Mesodermal cell (in vitro differentiated cells): ENCODE measurements around the gene CHFR.
"Not testable (repeated sequence)": the region's sequence is repeated elsewhere in the genome, so short reads cannot be mapped to it uniquely, and the experiment has no call there.

Experiments
- H3K27ac ChIP-seq: 2 replicates; pipeline ENCODE4 v1.7.0; 2013; ENCODE audit warnings: mild to moderate bottlenecking, low read depth, low read length, moderate library complexity; ENCODE audit not compliant: severe bottlenecking
- H3K36me3 ChIP-seq: 2 replicates; pipeline ENCODE4 v1.7.1; 2013; ENCODE audit warnings: mild to moderate bottlenecking, low read length, moderate library complexity; ENCODE audit not compliant: control insufficient read depth, insufficient read depth
- H3K4me1 ChIP-seq: one replicate; pipeline ENCODE4 v1.7.1; 2013; ENCODE audit warnings: mild to moderate bottlenecking, low read length; ENCODE audit not compliant: insufficient read depth, control insufficient read depth, poor library complexity, severe bottlenecking
- H3K4me3 ChIP-seq: 2 replicates; pipeline ENCODE4 v1.7.0; 2013; ENCODE audit warnings: low read length, control low read depth, mild to moderate bottlenecking; ENCODE audit not compliant: insufficient read depth, poor library complexity, severe bottlenecking; ENCODE audit errors: extremely low read depth
- H3K9me3 ChIP-seq: 2 replicates; pipeline ENCODE4 v1.7.1; 2013; ENCODE audit warnings: mild to moderate bottlenecking, low read length, moderate library complexity; ENCODE audit not compliant: control insufficient read depth
- WGBS, 2 experiments: methylation state at CpG; one replicate each; pipeline ENCODE4 v1.1.5; 2013; ENCODE audit warnings: missing lambda C conversion rate in 2 of 2; ENCODE audit not compliant: insufficient coverage in 2 of 2; 5-methylcytosine and 5-hydroxymethylcytosine counted together

CHFR gene

GRCh38 chr12:132828706-132829534 lies 58.5 kb downstream of the CHFR start, which contains the start of gene GOLGA3:
Gene GOLGA3 (minus strand): TSS chr12:132828869. CDS start chr12:132822128, 6,741 bp downstream.
- 10 to 11% methylated on average over 54 to 73 of the region's 78 CpGs for WGBS, 2 experiments
- Histone ChIP-seq H3K27ac (peak within 1 kb of the TSS; percentile 99), H3K4me1 (peaks cover 12% of the 10 kb centered on the region), H3K9me3 (peaks cover 8% of the 10 kb centered on the region), H3K4me3 (peak within 1 kb of the TSS; percentile 91), H3K36me3 (peaks cover 45% of the 10 kb centered on the region)

GRCh38 chr12:132827763-132828703 lies 59.4 kb downstream of the CHFR start:
- H3K27ac ChIP-seq: peak overlapping the region; percentile 99
- H3K4me1 ChIP-seq: peaks cover 12% of the 10 kb centered on the region
- H3K9me3 ChIP-seq: peaks cover 8% of the 10 kb centered on the region
- WGBS, 2 experiments: 11 to 13% methylated on average over 55 to 57 of the region's 59 CpGs
- peak overlapping the region; percentile 91 for H3K4me3 ChIP-seq
- peaks cover 50% of the 10 kb centered on the region for H3K36me3 ChIP-seq

- H3K27ac ChIP-seq: no peak overlapping the region
- 94 to 95% methylated on average over 12 to 15 of the region's 16 CpGs for WGBS, 2 experiments
Measured at GRCh38 chr12:132825861-132826260, 61.5 kb downstream of the CHFR start.

GRCh38 chr12:132825089-132825488 lies 62.3 kb downstream of the CHFR start:
- Histone ChIP-seq H3K9me3 (peaks cover 8% of the 10 kb centered on the region), H3K27ac (no peak overlapping the region), H3K4me1 (peaks cover 12% of the 10 kb centered on the region), H3K4me3 (no peak overlapping the region), H3K36me3 (peaks cover 72% of the 10 kb centered on the region)
- WGBS, 2 experiments: 98% methylated on average over 17 to 18 of the region's 18 CpGs

More at GRCh38 chr12:132825861-132826260, 61.5 kb downstream of the CHFR start:
- peaks cover 8% of the 10 kb centered on the region for H3K9me3 ChIP-seq
- peaks cover 65% of the 10 kb centered on the region for H3K36me3 ChIP-seq
- H3K4me3 ChIP-seq: no peak overlapping the region
- H3K4me1 ChIP-seq: peaks cover 12% of the 10 kb centered on the region

GRCh38 chr12:132824053-132824452 lies 63.4 kb downstream of the CHFR start:
- peaks cover 78% of the 10 kb centered on the region for H3K36me3 ChIP-seq
- H3K9me3 ChIP-seq: no peaks in the 10 kb centered on the region
- H3K27ac ChIP-seq: no peak overlapping the region
- peaks cover 12% of the 10 kb centered on the region for H3K4me1 ChIP-seq
- no peak overlapping the region for H3K4me3 ChIP-seq
- WGBS, 2 experiments: 100% methylated on average over 4 to 6 of the region's 7 CpGs

- no peaks in the 10 kb centered on the region for H3K9me3 ChIP-seq
- H3K4me1 ChIP-seq: no peaks in the 10 kb centered on the region
- H3K36me3 ChIP-seq: peaks cover 81% of the 10 kb centered on the region
- H3K27ac ChIP-seq: no peak overlapping the region
- WGBS, 2 experiments: 96 to 97% methylated on average over 6 to 8 of the region's 8 CpGs
- no peak overlapping the region for H3K4me3 ChIP-seq
Measured at GRCh38 chr12:132818562-132818961, 68.8 kb downstream of the CHFR start.

GRCh38 chr12:132814232-132814631 lies 73.2 kb downstream of the CHFR start:
- H3K9me3 ChIP-seq: no peaks in the 10 kb centered on the region
- no peak overlapping the region for H3K27ac ChIP-seq
- WGBS, 2 experiments: 94 to 98% methylated on average over 21 of the region's 21 CpGs
- no peak overlapping the region for H3K4me3 ChIP-seq
- H3K36me3 ChIP-seq: peaks cover 85% of the 10 kb centered on the region
- no peaks in the 10 kb centered on the region for H3K4me1 ChIP-seq

- no peaks in the 10 kb centered on the region for H3K9me3 ChIP-seq
- H3K4me1 ChIP-seq: no peaks in the 10 kb centered on the region
- H3K4me3 ChIP-seq: no peak overlapping the region
- 89 to 100% methylated on average over 3 of the region's 6 CpGs for WGBS, 2 experiments
- H3K36me3 ChIP-seq: peaks cover 83% of the 10 kb centered on the region
- no peak overlapping the region for H3K27ac ChIP-seq
Measured at GRCh38 chr12:132813443-132813842, 74.0 kb downstream of the CHFR start.

- Histone ChIP-seq H3K27ac (no peak overlapping the region), H3K4me1 (no peaks in the 10 kb centered on the region), H3K4me3 (no peak overlapping the region), H3K9me3 (no peaks in the 10 kb centered on the region), H3K36me3 (peaks cover 83% of the 10 kb centered on the region)
- 100% methylated on average over 4 to 5 of the region's 8 CpGs for whole genome bisulfite sequencing, 2 experiments
Measured at GRCh38 chr12:132812631-132813305, 74.6 kb downstream of the CHFR start.

GRCh38 chr12:132809391-132809790 lies 78.0 kb downstream of the CHFR start:
- H3K4me3 ChIP-seq, H3K9me3 ChIP-seq, H3K4me1 ChIP-seq, H3K27ac ChIP-seq: not testable (repeated sequence)
- 94 to 98% methylated on average over 7 to 10 of the region's 13 CpGs for WGBS, 2 experiments
- peaks cover 86% of the 10 kb centered on the region for H3K36me3 ChIP-seq
